Activated CD4-positive, alpha-beta T cell treated with anti-CD3 and anti-CD28 coated beads, Interleukin-2, amount 50 U/mL, for 24 hours (primary cell): ENCODE results near the gene CDH12.
"Not testable (repeated sequence)": the region's sequence is repeated elsewhere in the genome, so short reads cannot be mapped to it uniquely, and the experiment has no call there.

Experiments
- DNase-seq, 2 donors: peaks; one replicate each; pipeline ENCODE4 v3.0.0-alpha.2; 2020; ENCODE audit warnings: low read depth in 1 of 2, low spot score in 1 of 2

CDH12 gene

DNA sequence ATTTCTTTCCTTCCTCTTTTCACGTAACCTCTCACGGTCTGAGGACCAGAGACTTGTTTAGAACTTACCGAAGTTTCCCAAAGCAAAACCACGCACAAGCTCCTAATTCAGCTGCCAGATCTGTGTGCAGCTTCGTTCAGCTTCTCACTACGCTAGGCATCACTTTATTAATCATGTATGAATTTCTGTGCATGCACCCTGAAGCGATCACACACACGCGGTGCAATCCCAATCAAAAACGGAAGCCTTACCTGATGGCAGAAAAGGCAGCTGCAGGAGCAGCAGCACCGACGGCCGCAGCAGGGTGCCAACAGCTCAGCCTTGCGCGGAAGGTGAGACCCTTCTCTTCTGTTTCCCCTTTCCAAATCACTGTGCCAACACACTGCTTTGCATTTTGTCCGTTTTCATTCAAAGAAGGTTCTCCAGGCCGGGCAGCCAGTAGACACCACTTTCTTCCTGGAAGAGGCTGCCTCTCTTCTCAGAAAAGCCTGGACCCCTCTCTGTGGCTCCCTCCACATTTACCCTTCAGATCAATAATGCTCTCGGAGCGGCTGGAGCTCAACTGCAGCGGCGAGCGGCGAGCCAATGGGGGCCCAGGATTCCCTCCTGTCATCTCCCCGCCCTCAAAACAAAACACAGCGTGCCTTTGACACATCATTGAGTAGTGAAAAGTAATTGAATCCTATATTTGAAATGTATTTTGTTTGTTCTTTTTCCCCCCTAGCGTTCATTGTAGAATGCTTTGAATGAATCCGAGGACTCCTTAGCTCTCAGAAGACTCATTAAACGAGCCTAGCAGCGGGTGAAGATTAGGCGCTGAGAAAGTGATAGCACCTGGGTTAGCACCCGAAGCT is at the start of gene CDH12:
Gene CDH12 (minus strand): TSS at position 538 of the 854 bp plus-strand sequence.
- DNase-seq: no peak

DNA sequence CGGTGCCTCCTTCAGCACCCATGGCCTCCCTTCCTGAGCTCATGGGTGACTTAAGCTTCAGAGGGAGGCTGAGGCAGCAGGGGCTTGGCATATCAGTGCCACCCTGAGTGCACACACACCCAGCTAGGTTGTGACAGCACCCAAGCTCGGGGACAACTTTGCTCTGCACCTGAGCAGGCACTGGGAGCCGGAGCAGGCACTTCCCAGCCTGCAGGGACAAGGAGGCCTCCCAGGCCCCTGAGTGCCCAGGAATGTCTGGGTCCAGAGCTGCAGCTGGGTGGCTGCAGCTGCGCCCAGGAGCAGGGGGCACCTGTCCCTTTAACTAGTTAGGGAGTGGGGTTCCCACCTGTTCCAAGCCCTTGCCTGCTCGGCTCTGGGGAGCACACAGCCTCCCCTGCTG is 48.7 kb upstream of the CDH12 start:
- DNase-seq: no peak

DNA sequence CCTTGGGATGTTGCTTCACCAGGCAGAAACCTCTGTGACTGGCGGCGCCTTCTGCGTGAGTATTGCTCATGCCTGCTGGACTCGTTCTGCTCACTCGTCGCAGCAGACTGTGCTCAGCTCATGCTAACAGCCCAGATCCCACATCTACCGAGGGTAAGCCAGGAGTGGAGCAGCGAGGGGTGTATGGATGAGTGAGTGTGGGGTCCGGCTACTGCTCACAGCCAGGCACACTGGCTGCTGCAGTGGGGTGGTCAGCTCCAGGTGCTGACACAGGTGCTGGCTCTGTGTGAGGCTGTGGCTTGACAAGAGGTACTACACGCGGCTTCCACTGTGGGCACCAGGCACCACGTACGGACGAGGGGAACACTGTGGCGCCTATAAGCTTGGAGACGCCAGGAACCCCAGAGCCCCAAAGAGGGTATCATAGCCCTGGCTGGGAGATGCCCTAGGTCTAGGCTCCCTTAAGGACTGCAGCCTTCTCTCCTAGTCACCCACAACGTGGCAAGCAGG is 47.7 kb upstream of the CDH12 start:
- DNase-seq: no peak

GRCh38 chr5:22899341-22899740 is 46.2 kb upstream of the CDH12 start:
- no peak for DNase-seq

DNA sequence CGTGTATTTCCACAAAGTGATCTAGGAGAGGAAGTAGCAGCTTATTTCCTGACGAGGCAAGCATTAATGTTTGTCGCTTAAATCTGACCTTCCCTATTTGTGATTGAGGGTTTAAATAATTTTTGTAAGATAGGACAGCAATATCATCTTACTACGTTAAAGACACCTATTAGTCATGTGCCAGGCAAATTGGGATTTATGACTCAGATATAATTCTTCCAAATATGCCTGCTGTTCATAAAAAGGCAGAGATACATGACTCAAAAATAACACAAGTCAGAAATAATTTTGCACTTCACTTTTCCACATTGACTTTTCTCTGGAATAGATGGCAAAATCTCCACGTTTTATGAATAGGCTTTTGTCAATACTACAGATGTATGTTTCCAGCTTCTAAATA is 43.0 kb upstream of the CDH12 start:
- DNase-seq: no peak

- no peak for DNase-seq
Measured at GRCh38 chr5:22892441-22892840, 39.3 kb upstream of the CDH12 start.

DNA sequence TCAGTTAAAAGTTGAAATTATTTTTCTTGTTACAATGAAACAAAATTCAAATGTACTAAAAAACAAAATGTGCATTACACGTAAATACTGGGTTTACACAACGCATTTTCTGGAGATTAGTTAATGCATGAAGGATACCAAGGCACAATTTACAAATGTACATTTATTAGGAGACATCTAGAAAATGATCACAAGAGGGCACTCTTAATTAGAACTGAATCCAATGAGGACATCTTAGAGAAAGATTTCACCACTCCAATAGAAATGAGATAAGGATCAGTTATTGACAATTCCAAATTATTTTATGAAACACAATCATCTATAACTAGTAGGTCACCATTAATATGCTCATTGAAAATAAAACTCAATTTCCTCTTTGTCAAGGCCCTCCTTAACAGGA is 36.6 kb upstream of the CDH12 start:
- DNase-seq: no peak

DNA sequence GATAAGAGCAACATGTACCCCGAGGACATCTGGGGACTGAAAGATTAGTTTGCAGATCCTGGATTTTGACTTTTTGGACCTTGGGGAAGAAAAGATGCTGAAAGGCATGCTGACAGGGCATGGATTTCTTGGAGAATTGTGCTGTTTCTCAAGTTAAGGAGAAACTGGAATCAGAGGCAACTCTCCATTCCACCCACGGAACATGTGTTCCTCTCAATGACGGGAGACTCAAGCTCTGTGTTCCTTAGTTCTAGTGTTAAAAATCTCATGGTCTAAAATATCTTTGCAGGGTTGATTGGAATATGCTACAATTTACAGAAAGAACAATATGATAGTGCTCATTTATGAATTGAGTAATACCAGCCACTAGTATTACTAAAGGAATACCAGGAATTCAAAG is 34.4 kb upstream of the CDH12 start:
- DNase-seq: no peak

DNA sequence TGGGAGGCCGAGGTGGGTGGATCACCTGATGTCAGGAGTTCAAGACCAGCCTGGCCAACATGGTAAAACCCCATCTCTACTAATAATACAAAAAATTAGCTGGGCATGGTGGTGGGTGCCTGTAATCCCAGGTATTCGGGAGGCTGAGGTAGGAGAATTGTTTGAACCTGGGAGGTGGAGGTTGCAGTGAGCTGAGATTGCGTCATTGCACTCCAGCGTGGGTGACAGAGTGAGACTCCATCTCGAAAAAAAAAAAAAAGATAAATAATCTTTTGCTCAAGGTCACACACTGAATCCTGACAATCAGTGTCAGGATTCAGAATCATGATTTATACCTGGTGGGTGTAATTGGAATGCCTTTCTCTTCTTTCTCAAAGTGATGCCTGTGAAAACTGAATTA is 5.8 kb upstream of the CDH12 start:
- not testable (repeated sequence) for DNase-seq

DNA sequence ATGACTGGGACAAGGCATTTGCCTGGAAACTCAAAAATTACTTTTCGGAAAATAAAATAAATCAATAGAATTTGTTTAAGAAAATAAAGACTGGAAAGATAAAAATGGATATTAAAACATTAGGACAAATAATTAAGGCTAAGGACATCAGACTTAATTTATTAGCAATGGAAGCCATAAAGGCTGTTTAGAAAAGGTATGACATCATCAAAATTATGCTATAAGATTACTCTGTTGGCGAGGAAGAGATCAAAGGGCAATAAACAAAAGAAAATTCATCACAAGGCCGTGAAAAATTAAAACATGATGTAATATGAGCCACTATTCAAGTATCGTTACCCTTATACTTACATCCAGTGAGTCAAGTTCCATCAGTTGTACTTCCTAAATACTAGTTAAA is 2.7 kb upstream of the CDH12 start:
- no peak for DNase-seq

- DNase-seq: no peak
Measured at GRCh38 chr5:22850981-22851380, 2.2 kb downstream of the CDH12 start.

DNA sequence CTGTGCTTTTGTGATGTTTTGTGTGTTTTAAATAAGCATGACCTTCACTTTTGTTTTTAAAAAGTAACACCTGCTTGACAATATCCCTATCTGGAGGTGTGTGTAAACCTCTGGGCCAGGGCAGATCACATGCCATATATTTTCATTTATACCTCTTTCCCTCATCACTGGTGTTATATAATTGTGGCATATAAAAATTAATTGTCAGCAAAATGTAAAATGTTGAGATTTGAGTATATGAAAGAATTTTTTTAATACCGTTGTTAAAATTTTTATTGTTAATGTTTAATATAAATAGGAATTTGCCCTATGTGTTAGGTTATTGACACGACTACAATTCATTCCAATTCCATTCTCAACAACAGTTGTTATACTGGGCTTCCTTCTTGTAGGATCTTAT is 6.5 kb downstream of the CDH12 start:
- DNase-seq: no peak

DNA sequence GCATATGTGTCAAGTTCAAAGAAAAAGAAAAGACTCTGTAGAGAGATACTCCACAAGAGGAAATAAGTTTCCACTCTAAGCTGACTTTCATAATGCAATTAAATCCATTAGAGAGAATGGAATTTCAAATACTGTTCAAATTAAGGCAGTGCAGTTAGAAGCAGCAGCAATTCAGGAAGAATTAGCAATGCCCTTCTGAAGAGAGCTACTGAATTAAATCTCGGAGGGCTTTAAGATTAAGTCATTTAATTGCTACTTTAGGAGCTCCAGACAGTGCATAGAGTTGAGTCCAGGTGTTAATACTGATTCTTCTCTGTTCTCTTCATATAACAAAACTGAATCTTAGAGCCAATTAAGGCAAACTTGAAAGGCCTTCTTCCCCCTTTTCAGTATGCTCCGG is 8.5 kb downstream of the CDH12 start:
- DNase-seq: no peak

GRCh38 chr5:22844155-22844554 is 9.0 kb downstream of the CDH12 start:
- DNase-seq: no peak

DNA sequence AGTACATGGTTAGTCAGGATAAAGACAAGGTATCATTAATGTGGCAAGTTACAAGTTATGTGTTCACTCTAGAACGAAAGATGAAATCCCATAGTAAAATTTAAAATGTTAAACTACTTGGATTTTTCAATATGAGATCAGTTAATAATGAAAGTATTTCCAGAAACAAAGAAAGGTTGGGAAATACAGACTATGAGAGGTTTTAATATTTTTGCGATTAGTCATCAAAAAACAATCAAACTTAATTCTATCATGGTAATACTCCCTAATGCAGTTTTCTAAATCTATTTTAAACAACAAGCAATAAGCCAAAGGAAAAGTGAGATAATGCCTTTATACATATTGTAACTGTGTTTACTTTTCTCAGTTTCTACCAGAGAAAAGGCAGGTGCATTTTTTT is 10.6 kb downstream of the CDH12 start:
- DNase-seq: no peak

DNA sequence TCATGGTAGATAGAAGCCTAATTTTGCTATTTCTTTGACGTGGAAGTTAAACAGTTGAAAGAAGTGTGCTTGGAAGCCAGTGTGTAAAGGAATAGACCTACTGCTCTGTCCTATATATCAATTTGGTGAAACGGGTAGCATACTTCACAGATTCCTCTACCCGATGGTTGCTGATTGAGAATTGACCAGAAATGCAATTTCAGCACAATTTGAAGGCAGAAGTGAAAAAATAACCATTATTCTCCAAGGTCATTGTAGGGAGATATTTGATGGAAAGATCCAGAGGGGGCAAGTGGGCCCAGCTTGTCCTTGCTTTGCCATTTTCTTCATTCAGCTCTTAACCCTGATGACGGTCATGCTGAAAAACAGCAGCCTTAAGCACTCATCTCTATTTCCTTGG is 15.3 kb downstream of the CDH12 start:
- no peak for DNase-seq

GRCh38 chr5:22835686-22836085 is 17.5 kb downstream of the CDH12 start:
- DNase-seq: no peak

DNA sequence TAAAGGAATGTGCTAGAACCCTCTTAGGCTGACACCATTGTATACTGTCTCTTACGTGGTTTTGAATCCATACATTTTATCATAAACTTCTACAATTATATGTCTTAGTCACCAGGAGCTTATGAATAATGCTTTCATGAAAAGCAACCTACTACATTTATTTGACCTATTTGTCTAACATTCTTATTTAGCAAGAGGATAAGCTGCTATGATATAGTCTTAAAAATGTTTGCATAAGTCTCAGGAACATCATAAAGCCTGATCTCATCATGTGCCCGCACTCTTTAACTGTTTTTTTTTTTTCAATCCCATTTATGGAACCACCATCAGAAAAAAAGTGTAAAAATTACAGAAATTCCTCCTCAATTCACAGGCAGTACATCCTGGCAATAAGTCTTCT is 59.7 kb downstream of the CDH12 start:
- no peak for DNase-seq

- DNase-seq: no peak
Measured at GRCh38 chr5:22787807-22788206, 65.3 kb downstream of the CDH12 start.

- no peak for DNase-seq
Measured at GRCh38 chr5:22787398-22787797, 65.7 kb downstream of the CDH12 start.

- no peak for DNase-seq
Measured at GRCh38 chr5:22780756-22781155, 72.4 kb downstream of the CDH12 start.

GRCh38 chr5:22779499-22779898 is 73.6 kb downstream of the CDH12 start:
- DNase-seq: no peak

- DNase-seq: no peak
Measured at GRCh38 chr5:22776285-22776684, 76.9 kb downstream of the CDH12 start.
